Keratinocyte (primary cell): ENCODE measurements around the gene SELPLG. TPM values are rescaled to one million over a fixed set of nuclear protein-coding genes. Genes with fewer than 3 reads are reported as not detected.

ENCODE experiments used
- DNase-seq: peaks from one replicate; pipeline ENCODE4 v3.0.0-alpha.2; 2011; ENCODE audit warnings: low read depth, missing footprints, low spot score
- FAIRE-seq: peaks from 2 replicates; lab custom pipeline; 2011; peaks lifted over from hg19 to GRCh38; lab: Jason Lieb, UNC
- H2AFZ ChIP-seq: 2 replicates; pipeline ENCODE4 v1.6.0; 2012; ENCODE audit warnings: low read length, control low read depth, inconsistent platforms; ENCODE audit not compliant: control insufficient read depth
- H3K27ac ChIP-seq: 2 replicates; pipeline ENCODE4 v1.5.1; 2011; ENCODE audit warnings: low read length; ENCODE audit not compliant: control insufficient read depth, insufficient read depth
- H3K27me3 ChIP-seq: 3 replicates; pipeline ENCODE4 v1.6.0; 2011; ENCODE audit warnings: low read length; ENCODE audit not compliant: control insufficient read depth, insufficient read depth; ENCODE audit errors: extremely low read depth
- H3K36me3 ChIP-seq, 2 experiments: 2 replicates in 1 of 2; 3 replicates in 1 of 2; pipeline ENCODE4 v1.5.1; 2011; ENCODE audit warnings: low read length in 2 of 2, mild to moderate bottlenecking in 1 of 2; ENCODE audit not compliant: control insufficient read depth in 2 of 2, insufficient read depth in 2 of 2; ENCODE audit errors: extremely low read depth in 1 of 2
- H3K4me1 ChIP-seq: 3 replicates; pipeline ENCODE4 v1.5.1; 2011; ENCODE audit warnings: low read length; ENCODE audit not compliant: control insufficient read depth, insufficient read depth; ENCODE audit errors: extremely low read depth
- H3K4me2 ChIP-seq: 3 replicates; pipeline ENCODE4 v1.6.0; 2011; ENCODE audit warnings: low read depth, low read length; ENCODE audit not compliant: control insufficient read depth, insufficient read depth; ENCODE audit errors: extremely low read depth
- H3K4me3 ChIP-seq, 3 experiments: fragments of 200-600 bp in 1 of 3; sonication (generic) in 1 of 3; 2 replicates in 2 of 3; 3 replicates in 1 of 3; pipeline ENCODE4 v1.5.1; 2011 to 2016; ENCODE audit warnings: low read length in 3 of 3, mild to moderate bottlenecking in 3 of 3, control low read depth in 2 of 3, inconsistent platforms in 1 of 3, low read depth in 1 of 3, mixed read lengths in 1 of 3, mixed run types in 1 of 3, moderate library complexity in 1 of 3; ENCODE audit not compliant: control insufficient read depth in 2 of 3, insufficient read depth in 2 of 3; ENCODE audit errors: extremely low read depth in 1 of 3
- H3K79me2 ChIP-seq: 2 replicates; pipeline ENCODE4 v1.6.0; 2012; ENCODE audit warnings: low read length; ENCODE audit not compliant: control insufficient read depth, insufficient read depth
- H3K9ac ChIP-seq: 3 replicates; pipeline ENCODE4 v1.6.0; 2011; ENCODE audit warnings: low read length; ENCODE audit not compliant: control insufficient read depth, insufficient read depth; ENCODE audit errors: extremely low read depth
- H3K9me1 ChIP-seq: 3 replicates; pipeline ENCODE4 v1.6.0; 2011; ENCODE audit warnings: low read length; ENCODE audit not compliant: control insufficient read depth, insufficient read depth; ENCODE audit errors: extremely low read depth
- H3K9me3 ChIP-seq: 2 replicates; pipeline ENCODE4 v1.5.1; 2012; ENCODE audit warnings: low read depth, low read length; ENCODE audit not compliant: control insufficient read depth
- H4K20me1 ChIP-seq: 3 replicates; pipeline ENCODE4 v1.6.0; 2011; ENCODE audit warnings: low read length; ENCODE audit not compliant: control insufficient read depth, insufficient read depth; ENCODE audit errors: extremely low read depth
- EZH2 ChIP-seq: IDR thresholded peaks from one replicate; pipeline ENCODE4 v1.6.1; 2012; ENCODE audit warnings: inconsistent platforms, mild to moderate bottlenecking, low read length, moderate library complexity
- dilution Hi-C: fragments of 300-500 bp; cut with MboI; formaldehyde crosslinking; loops from one replicate; pipeline ENCODE4 v1.7.0; 2020; ENCODE audit warnings: low sequenced_read_pairs; ENCODE audit not compliant: extremely low pct_ligation_motif_present
- polyA plus RNA-seq, 5 experiments: library from polyadenylated mRNA; depleted of rRNA in 3 of 5; stranded (reverse) in 3 of 5; stranded (forward) in 1 of 5; unstranded in 1 of 5; fragments of >200 nt; gene quantifications; 1 replicate in 1 of 5; 2 replicates in 3 of 5; 3 replicates in 1 of 5; pipeline versions ENCODE4 v1.2.1 to v1.2.3, GENCODE V29; 2011 to 2012; ENCODE audit warnings: missing spikeins in 2 of 5, low read depth in 1 of 5, low replicate concordance in 1 of 5
- TF ChIP-seq, protein P1 (sequence below), 3 experiments: IDR thresholded peaks in 1 of 3; conservative IDR thresholded peaks in 1 of 3; optimal IDR thresholded peaks in 1 of 3; 2 replicates in 2 of 3; 3 replicates in 1 of 3; pipeline versions ENCODE3 to v1.5.1; 2011; ENCODE audit warnings: low read length in 3 of 3, mild to moderate bottlenecking in 3 of 3, moderate library complexity in 2 of 3, control low read depth in 1 of 3, inconsistent platforms in 1 of 3; ENCODE audit not compliant: insufficient read depth in 2 of 3; ENCODE audit errors: extremely low read depth in 1 of 3

The SELPLG gene
- polyA plus RNA-seq, 1 donor (not counting 4 experiments of a cell fraction or from before 2014, with no cell fraction given), result 0.80 TPM

- Histone ChIP-seq H4K20me1 (no peaks in the 10 kb centered on the region), H3K79me2 (no peaks in the 10 kb centered on the region), H2AFZ (no peak overlapping the region), H3K27me3 (peaks cover 5% of the 10 kb centered on the region), H3K9ac (no peak overlapping the region), H3K4me2 (no peak overlapping the region), H3K4me1 (no peaks in the 10 kb centered on the region), H3K36me3 (no peaks in the 10 kb centered on the region), H3K9me3 (no peaks in the 10 kb centered on the region), H3K4me3 (no peak overlapping the region), H3K27ac (no peak overlapping the region), H3K9me1 (no peaks in the 10 kb centered on the region)
- TF ChIP-seq, protein P1, sequence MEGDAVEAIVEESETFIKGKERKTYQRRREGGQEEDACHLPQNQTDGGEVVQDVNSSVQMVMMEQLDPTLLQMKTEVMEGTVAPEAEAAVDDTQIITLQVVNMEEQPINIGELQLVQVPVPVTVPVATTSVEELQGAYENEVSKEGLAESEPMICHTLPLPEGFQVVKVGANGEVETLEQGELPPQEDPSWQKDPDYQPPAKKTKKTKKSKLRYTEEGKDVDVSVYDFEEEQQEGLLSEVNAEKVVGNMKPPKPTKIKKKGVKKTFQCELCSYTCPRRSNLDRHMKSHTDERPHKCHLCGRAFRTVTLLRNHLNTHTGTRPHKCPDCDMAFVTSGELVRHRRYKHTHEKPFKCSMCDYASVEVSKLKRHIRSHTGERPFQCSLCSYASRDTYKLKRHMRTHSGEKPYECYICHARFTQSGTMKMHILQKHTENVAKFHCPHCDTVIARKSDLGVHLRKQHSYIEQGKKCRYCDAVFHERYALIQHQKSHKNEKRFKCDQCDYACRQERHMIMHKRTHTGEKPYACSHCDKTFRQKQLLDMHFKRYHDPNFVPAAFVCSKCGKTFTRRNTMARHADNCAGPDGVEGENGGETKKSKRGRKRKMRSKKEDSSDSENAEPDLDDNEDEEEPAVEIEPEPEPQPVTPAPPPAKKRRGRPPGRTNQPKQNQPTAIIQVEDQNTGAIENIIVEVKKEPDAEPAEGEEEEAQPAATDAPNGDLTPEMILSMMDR (optimal IDR thresholded peaks at IDR 0.05 in 1 of 3, IDR thresholded peaks at IDR 0.05 in 1 of 3, conservative IDR thresholded peaks at IDR 0.05 in 1 of 3; ENCODE audit: extremely low read depth in 1 of 3, insufficient read depth in 2 of 3, low read length in 3 of 3), result no peak
- no peak for TF ChIP-seq EZH2
- FAIRE-seq (no peak), DNase-seq (no peak)
- dilution Hi-C loops, result no loop called here
Measured at GRCh38 chr12:108580531-108580930, 53.2 kb downstream of the SELPLG start.

DNA sequence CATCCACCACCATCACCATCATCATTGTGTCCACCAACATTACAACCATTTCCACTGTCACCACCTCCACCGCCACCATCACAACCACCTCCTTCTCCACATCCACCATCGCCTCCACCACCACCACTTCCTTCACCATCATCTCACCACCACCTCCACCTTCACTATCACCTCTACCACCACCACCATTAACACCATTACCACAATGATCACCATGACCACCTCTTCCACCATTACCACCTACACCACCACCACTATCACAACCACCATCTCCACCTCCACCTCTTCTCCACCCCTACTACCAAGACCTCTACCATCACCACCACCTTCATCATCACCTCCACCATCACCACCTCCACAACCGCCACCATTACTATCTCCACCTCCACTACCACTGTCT is 54.9 kb downstream of the SELPLG start:
- dilution Hi-C loops, result no loop called here
- Histone ChIP-seq H2AFZ (no peak overlapping the region), H3K4me1 (no peaks in the 10 kb centered on the region), H3K79me2 (no peaks in the 10 kb centered on the region), H3K9me1 (no peaks in the 10 kb centered on the region), H3K4me2 (no peak overlapping the region), H3K9ac (no peak overlapping the region), H3K36me3 (no peaks in the 10 kb centered on the region), H3K9me3 (no peaks in the 10 kb centered on the region), H3K27me3 (peaks cover 5% of the 10 kb centered on the region), H3K4me3 (no peak overlapping the region), H4K20me1 (no peaks in the 10 kb centered on the region), H3K27ac (no peak overlapping the region)
- TF ChIP-seq, protein P1 (optimal IDR thresholded peaks at IDR 0.05 in 1 of 3, IDR thresholded peaks at IDR 0.05 in 1 of 3, conservative IDR thresholded peaks at IDR 0.05 in 1 of 3; ENCODE audit: extremely low read depth in 1 of 3, insufficient read depth in 2 of 3, low read length in 3 of 3), result no peak
- no peak for TF ChIP-seq EZH2
- FAIRE-seq (no peak), DNase-seq (no peak)
